ENCODE data around the gene KIF14. TPM values are rescaled to one million over a fixed set of nuclear protein-coding genes. Genes with fewer than 3 reads are reported as not detected.
"Not testable (repeated sequence)": the region's sequence is repeated elsewhere in the genome, so short reads cannot be mapped to it uniquely, and the experiment has no call there.

Gene KIF14
- total RNA-seq, 3 donors from 2014 or later, result 0.60 to 3.0 (median 0.81) TPM

DNA sequence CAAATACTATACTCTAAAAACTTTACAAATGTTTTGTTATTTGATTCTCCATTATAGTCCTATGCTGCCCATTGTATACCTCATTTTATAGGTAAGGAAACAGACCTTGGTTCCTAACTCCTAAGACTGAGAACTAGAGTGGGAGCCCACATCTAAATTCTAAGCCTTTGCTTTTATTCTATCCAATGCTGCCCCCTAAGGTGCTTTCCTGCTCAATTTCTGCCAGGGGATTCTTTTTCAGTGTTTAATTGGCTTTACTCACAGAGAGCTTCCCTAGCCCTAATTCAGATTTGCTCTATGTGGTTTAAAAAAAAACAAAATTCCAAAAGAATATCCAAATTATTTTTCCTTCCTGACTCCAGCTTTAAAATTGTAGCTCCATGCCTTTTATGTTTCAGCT lies 64.5 kb downstream of the KIF14 start:
- Histone ChIP-seq H3K4me1 (ENCODE audit: low read depth) (no peaks in the 10 kb centered on the region), H3K36me3 (ENCODE audit: low read depth) (no peaks in the 10 kb centered on the region), H3K9me3 (no peaks in the 10 kb centered on the region), H3K4me3 (no peak overlapping the region)
- no peak for ATAC-seq
- intact Hi-C loops (cut with DNase I, micrococcal nuclease), result no loop called here
- DNase-seq, result no peak
- TF ChIP-seq, protein P1, sequence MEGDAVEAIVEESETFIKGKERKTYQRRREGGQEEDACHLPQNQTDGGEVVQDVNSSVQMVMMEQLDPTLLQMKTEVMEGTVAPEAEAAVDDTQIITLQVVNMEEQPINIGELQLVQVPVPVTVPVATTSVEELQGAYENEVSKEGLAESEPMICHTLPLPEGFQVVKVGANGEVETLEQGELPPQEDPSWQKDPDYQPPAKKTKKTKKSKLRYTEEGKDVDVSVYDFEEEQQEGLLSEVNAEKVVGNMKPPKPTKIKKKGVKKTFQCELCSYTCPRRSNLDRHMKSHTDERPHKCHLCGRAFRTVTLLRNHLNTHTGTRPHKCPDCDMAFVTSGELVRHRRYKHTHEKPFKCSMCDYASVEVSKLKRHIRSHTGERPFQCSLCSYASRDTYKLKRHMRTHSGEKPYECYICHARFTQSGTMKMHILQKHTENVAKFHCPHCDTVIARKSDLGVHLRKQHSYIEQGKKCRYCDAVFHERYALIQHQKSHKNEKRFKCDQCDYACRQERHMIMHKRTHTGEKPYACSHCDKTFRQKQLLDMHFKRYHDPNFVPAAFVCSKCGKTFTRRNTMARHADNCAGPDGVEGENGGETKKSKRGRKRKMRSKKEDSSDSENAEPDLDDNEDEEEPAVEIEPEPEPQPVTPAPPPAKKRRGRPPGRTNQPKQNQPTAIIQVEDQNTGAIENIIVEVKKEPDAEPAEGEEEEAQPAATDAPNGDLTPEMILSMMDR (IDR thresholded peaks at IDR 0.05), result no peak

DNA sequence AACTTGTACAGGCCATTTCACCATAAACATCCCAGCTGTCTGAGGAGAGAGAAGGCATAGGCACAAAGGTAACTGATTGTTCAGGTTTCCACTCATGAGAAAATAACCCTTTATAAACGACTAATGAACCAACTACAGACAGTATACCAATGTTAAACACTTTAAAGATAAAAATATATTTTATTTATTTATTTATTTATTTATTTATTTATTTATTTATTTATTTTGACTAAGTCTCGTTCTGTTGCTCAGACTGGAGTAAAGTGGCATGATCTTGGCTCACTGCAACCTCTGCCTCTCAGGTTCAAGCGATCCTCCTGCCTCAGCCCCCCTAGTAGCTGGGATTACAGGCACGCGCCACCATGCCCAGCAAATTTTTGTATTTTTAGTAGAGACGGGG lies 67.8 kb downstream of the KIF14 start:
- not testable (repeated sequence) for ATAC-seq

DNA sequence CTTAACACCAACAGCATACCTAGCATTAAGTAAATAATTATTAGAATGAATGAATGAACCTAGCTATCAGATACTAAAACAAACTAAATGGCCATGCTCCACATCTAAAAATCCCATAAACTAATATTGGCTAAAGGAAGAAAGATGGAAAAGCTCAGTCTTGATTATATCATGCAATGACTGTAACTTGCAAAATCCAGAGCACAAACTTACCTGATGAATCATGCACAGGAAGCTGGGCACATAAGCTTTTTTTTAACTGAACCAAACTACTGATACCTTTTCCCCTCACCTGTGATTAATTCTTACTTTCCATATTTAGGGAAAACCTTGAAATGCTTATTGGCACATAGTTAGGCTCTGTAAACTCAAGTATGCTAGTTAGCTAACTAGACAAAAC lies 70.2 kb downstream of the KIF14 start:
- no peak for ATAC-seq
- intact Hi-C loops (cut with DNase I, micrococcal nuclease), result no loop called here
- H3K36me3 ChIP-seq (ENCODE audit: low read depth), result no peaks in the 10 kb centered on the region
- DNase-seq, result no peak
- H3K4me1 ChIP-seq (ENCODE audit: low read depth), result no peaks in the 10 kb centered on the region
- no peak overlapping the region for H3K4me3 ChIP-seq
- TF ChIP-seq, protein P1 (IDR thresholded peaks at IDR 0.05), result no peak
- H3K9me3 ChIP-seq, result no peaks in the 10 kb centered on the region

More for the DNA sequence above, 67.8 kb downstream of the KIF14 start:
- intact Hi-C loops (cut with DNase I, micrococcal nuclease); H3K4me1 ChIP-seq (ENCODE audit: low read depth); DNase-seq; H3K4me3 ChIP-seq; H3K9me3 ChIP-seq; H3K36me3 ChIP-seq (ENCODE audit: low read depth): not testable (repeated sequence)

DNA sequence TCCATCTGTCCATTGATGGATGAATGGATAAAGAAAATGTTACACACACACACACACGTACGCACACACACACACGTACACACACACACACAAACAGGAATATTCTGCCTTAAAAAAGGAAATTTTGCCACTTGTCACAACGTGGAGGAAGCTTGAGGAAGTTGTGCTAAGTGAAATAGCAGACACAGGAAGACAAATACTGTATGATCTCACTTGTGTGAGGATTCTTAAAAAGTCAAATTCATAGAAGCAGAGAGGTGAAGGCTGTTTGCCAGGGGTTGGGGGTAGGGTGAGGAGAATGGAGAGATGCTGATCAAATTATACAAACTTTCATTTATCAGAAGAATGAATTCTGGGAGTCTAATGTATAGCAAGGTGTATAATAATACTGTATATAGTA lies 73.2 kb downstream of the KIF14 start:
- H3K9me3 ChIP-seq, result no peaks in the 10 kb centered on the region
- ATAC-seq, result no peak
- H3K4me3 ChIP-seq, result no peak overlapping the region
- no peak for DNase-seq
- H3K4me1 ChIP-seq (ENCODE audit: low read depth), result no peaks in the 10 kb centered on the region
- H3K36me3 ChIP-seq (ENCODE audit: low read depth), result no peaks in the 10 kb centered on the region
- intact Hi-C loops (cut with DNase I, micrococcal nuclease), result no loop called here
- TF ChIP-seq, protein P1 (IDR thresholded peaks at IDR 0.05), result no peak

DNA sequence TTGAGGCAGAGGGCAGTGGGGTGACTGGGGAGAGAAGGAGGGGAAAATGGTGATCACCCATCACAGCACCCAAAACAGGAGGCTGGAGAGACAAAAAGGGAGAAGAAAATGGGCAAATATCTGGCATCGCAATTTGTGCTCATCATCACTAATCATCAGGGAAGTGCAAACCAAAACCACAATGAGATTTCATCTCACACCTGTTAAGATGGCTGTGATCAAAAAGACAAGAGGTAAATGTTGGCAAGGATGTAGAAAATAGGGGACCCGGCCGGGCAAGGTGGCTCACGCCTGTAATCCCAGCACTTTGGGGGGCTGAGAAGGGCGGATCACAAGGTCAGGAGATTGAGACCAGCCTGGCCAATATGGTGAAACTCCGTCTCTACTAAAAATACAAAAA lies 74.0 kb downstream of the KIF14 start:
- Histone ChIP-seq H3K4me1 (ENCODE audit: low read depth) (no peaks in the 10 kb centered on the region), H3K4me3 (no peak overlapping the region), H3K36me3 (ENCODE audit: low read depth) (no peaks in the 10 kb centered on the region), H3K9me3 (no peaks in the 10 kb centered on the region)
- DNase-seq, result no peak
- intact Hi-C loops (cut with DNase I, micrococcal nuclease), result no loop called here
- ATAC-seq, result no peak
- TF ChIP-seq, protein P1 (IDR thresholded peaks at IDR 0.05), result no peak

DNA sequence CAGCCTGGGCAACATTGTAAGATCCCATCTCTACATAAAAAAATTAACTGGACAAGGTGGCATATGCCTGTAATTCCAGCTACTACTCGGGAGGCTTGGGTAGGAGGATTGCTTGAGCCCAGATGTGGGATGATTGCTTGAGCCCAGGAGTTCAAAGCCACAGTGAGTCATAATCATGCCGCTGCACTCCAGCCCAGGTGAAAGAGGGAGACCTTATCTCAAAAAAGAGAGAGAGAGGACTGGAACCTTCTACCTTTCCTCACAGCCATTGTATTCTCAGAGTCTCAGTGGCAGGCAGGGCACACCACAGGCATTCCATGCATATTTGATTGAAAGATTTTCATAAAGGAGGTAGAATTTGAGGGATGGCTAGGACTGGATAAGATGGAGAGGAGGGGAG lies 78.4 kb downstream of the KIF14 start:
- Histone ChIP-seq H3K36me3 (ENCODE audit: low read depth) (no peaks in the 10 kb centered on the region), H3K9me3 (no peaks in the 10 kb centered on the region), H3K4me3 (no peak overlapping the region), H3K4me1 (ENCODE audit: low read depth) (no peaks in the 10 kb centered on the region)
- intact Hi-C loops (cut with DNase I, micrococcal nuclease), result no loop called here
- TF ChIP-seq, protein P1 (IDR thresholded peaks at IDR 0.05), result no peak
- ATAC-seq, result no peak
- DNase-seq, result no peak
